ENCODE data around the gene ADCY2.

GRCh38 chr5:7745882-7746610 is 350.1 kb downstream of the ADCY2 start:
- TF ChIP-seq POLR2A (IDR thresholded peaks at IDR 0.05; ENCODE audit: low read depth, low read length) (no peak), POLR2AphosphoS5 (IDR thresholded peaks at IDR 0.05; ENCODE audit: low read depth, low read length) (no peak)

All from GM12892 (cell line).